H1 (cell line): ENCODE measurements around the gene ALK. TPM values are rescaled to one million over a fixed set of nuclear protein-coding genes. Genes with fewer than 3 reads are reported as not detected.

Source experiments
- CTCF ChIA-PET: fragments of 300-600 bp; sonication (Branson Sonifier 250); formaldehyde crosslinking; loops from one replicate; lab custom pipeline; 2021; ENCODE audit not compliant: partially characterized antibody; lab: Charles Lee
- POLR2A ChIA-PET: fragments of 300-600 bp; sonication (Branson Sonifier 250); formaldehyde crosslinking; loops from one replicate; lab custom pipeline; 2021; ENCODE audit warnings: inconsistent platforms; ENCODE audit not compliant: partially characterized antibody; lab: Charles Lee
- DNase-seq, 2 experiments: peaks; one replicate each; pipeline versions ENCODE4 v3.0.0 to v3.0.0-alpha.2; 2010 to 2022; ENCODE audit warnings: low spot score in 2 of 2, low read depth in 1 of 2, mixed read lengths in 1 of 2
- FAIRE-seq: peaks from 2 replicates; lab custom pipeline; 2011; peaks lifted over from hg19 to GRCh38; lab: Jason Lieb, UNC
- H2AFZ ChIP-seq: 2 replicates; pipeline ENCODE4 v1.8.1; 2012; ENCODE audit warnings: low read length, inconsistent platforms
- H2AK5ac ChIP-seq: 2 replicates; pipeline ENCODE4 v1.6.1; 2013; ENCODE audit warnings: low read depth, low read length
- H2BK120ac ChIP-seq: replicated peaks from 2 replicates; pipeline ENCODE3; 2013; ENCODE audit warnings: low read depth, low read length, inconsistent platforms
- H2BK12ac ChIP-seq: 2 replicates; pipeline ENCODE4 v1.6.1; 2013; ENCODE audit warnings: low read depth, low read length
- H2BK15ac ChIP-seq: 2 replicates; pipeline ENCODE4 v1.6.1; 2013; ENCODE audit warnings: low read length
- H2BK20ac ChIP-seq: 2 replicates; pipeline ENCODE4 v1.6.1; 2013; ENCODE audit warnings: low read length
- H2BK5ac ChIP-seq: 2 replicates; pipeline ENCODE4 v1.6.1; 2013; ENCODE audit warnings: low read depth, low read length
- H3K14ac ChIP-seq: 2 replicates; pipeline ENCODE4 v1.6.1; 2013; ENCODE audit warnings: inconsistent platforms; ENCODE audit not compliant: insufficient read length
- H3K18ac ChIP-seq: 2 replicates; pipeline ENCODE4 v1.6.1; 2013; ENCODE audit warnings: low read length; ENCODE audit errors: extremely low read depth
- H3K23ac ChIP-seq: 2 replicates; pipeline ENCODE4 v1.6.1; 2013; ENCODE audit warnings: inconsistent platforms; ENCODE audit not compliant: insufficient read length
- H3K23me2 ChIP-seq: 2 replicates; pipeline ENCODE4 v1.6.1; 2013; ENCODE audit warnings: low read depth, low read length
- H3K27ac ChIP-seq: 2 replicates; pipeline ENCODE4 v1.6.1; 2011; ENCODE audit warnings: low read depth, low read length, inconsistent platforms
- H3K27me3 ChIP-seq, 4 experiments: replicated peaks in 1 of 4; 1 replicate in 1 of 4; 2 replicates in 3 of 4; pipeline versions ENCODE4 v1.6.1 to v1.8.1; 2011 to 2013; ENCODE audit warnings: low read length in 3 of 4, mild to moderate bottlenecking in 3 of 4, inconsistent platforms in 2 of 4, mixed read lengths in 2 of 4, moderate library complexity in 1 of 4; ENCODE audit not compliant: control insufficient read depth in 3 of 4, insufficient read depth in 3 of 4; ENCODE audit errors: extremely low read depth in 1 of 4
- H3K36me3 ChIP-seq, 4 experiments: 2 replicates each; pipeline versions ENCODE4 v1.6.1 to v1.8.1; 2011 to 2013; ENCODE audit warnings: mild to moderate bottlenecking in 4 of 4, low read length in 3 of 4, moderate library complexity in 2 of 4, control low read depth in 1 of 4, inconsistent platforms in 1 of 4; ENCODE audit not compliant: insufficient read depth in 4 of 4, control insufficient read depth in 2 of 4
- H3K4ac ChIP-seq: replicated peaks from 2 replicates; pipeline ENCODE3; 2013; ENCODE audit warnings: low read length, low read depth, mixed read lengths, inconsistent platforms; ENCODE audit not compliant: insufficient read length
- H3K4me1 ChIP-seq, 4 experiments: replicated peaks in 1 of 4; 1 replicate in 1 of 4; 2 replicates in 3 of 4; pipeline versions ENCODE4 v1.6.1 to v1.8.1; 2011 to 2013; ENCODE audit warnings: low read length in 3 of 4, inconsistent platforms in 2 of 4, mixed read lengths in 1 of 4; ENCODE audit not compliant: insufficient read depth in 4 of 4, control insufficient read depth in 3 of 4
- H3K4me2 ChIP-seq, 2 experiments: 2 replicates each; pipeline versions ENCODE4 v1.6.1 to v1.8.1; 2011 to 2013; ENCODE audit warnings: low read depth in 2 of 2, low read length in 2 of 2, control low read depth in 1 of 2, inconsistent platforms in 1 of 2, mild to moderate bottlenecking in 1 of 2; ENCODE audit not compliant: insufficient read depth in 1 of 2
- H3K4me3 ChIP-seq, 4 experiments: fragments of 200-600, 300-600 bp in 1 of 4; sonication (generic), shearing (Covaris generic), sonication (Bioruptor Twin) in 1 of 4; 2 replicates each; pipeline versions ENCODE4 v1.5.1 to v1.8.1; 2011 to 2016; ENCODE audit warnings: low read length in 4 of 4, low read depth in 3 of 4, control low read depth in 2 of 4, inconsistent platforms in 2 of 4, mild to moderate bottlenecking in 2 of 4, mixed read lengths in 1 of 4, moderate library complexity in 1 of 4; ENCODE audit not compliant: insufficient read depth in 2 of 4; ENCODE audit errors: extremely low read depth in 1 of 4
- H3K56ac ChIP-seq: replicated peaks from 2 replicates; pipeline ENCODE3; 2013; ENCODE audit warnings: low read depth, mild to moderate bottlenecking, mixed read lengths, low read length, inconsistent platforms; ENCODE audit not compliant: insufficient read length
- H3K79me1 ChIP-seq: 2 replicates; pipeline ENCODE4 v1.6.1; 2013; ENCODE audit warnings: low read depth, low read length, control low read depth
- H3K79me2 ChIP-seq, 2 experiments: 2 replicates each; pipeline versions ENCODE4 v1.6.1 to v1.8.1; 2012 to 2013; ENCODE audit warnings: low read length in 2 of 2, mild to moderate bottlenecking in 2 of 2, inconsistent platforms in 1 of 2; ENCODE audit not compliant: insufficient read depth in 2 of 2, control insufficient read depth in 1 of 2
- H3K9ac ChIP-seq, 4 experiments: replicated peaks in 1 of 4; 1 replicate in 1 of 4; 2 replicates in 3 of 4; pipeline versions ENCODE4 v1.6.1 to v1.8.1; 2011 to 2013; ENCODE audit warnings: low read depth in 3 of 4, low read length in 3 of 4, control low read depth in 2 of 4, mild to moderate bottlenecking in 2 of 4, moderate library complexity in 2 of 4, inconsistent platforms in 1 of 4; ENCODE audit errors: extremely low read depth in 1 of 4
- H3K9me3 ChIP-seq, 2 experiments: 2 replicates each; pipeline versions ENCODE4 v1.6.1 to v1.8.1; 2012 to 2013; ENCODE audit warnings: mild to moderate bottlenecking in 2 of 2, moderate library complexity in 2 of 2, control low read depth in 1 of 2, inconsistent platforms in 1 of 2, low read depth in 1 of 2, low read length in 1 of 2, mixed read lengths in 1 of 2; ENCODE audit not compliant: insufficient read depth in 2 of 2
- H4K20me1 ChIP-seq, 2 experiments: replicated peaks in 1 of 2; 2 replicates each; pipeline versions ENCODE3 to v1.8.1; 2011 to 2013; ENCODE audit warnings: inconsistent platforms in 2 of 2, low read length in 2 of 2, mild to moderate bottlenecking in 1 of 2; ENCODE audit not compliant: insufficient read depth in 2 of 2, control insufficient read depth in 1 of 2
- H4K5ac ChIP-seq: 2 replicates; pipeline ENCODE4 v1.6.1; 2013; ENCODE audit warnings: low read length, low read depth, mixed read lengths, inconsistent platforms; ENCODE audit not compliant: insufficient read length
- H4K8ac ChIP-seq: 2 replicates; pipeline ENCODE4 v1.8.0; 2013; ENCODE audit warnings: mild to moderate bottlenecking, moderate library complexity, low read length, inconsistent platforms; ENCODE audit not compliant: insufficient read depth; ENCODE audit errors: extremely low read depth
- H4K91ac ChIP-seq: replicated peaks from 2 replicates; pipeline ENCODE3; 2013; ENCODE audit warnings: low read length, mixed read lengths, inconsistent platforms; ENCODE audit not compliant: insufficient read length
- CHD1 ChIP-seq: IDR thresholded peaks from 2 replicates; pipeline ENCODE4 v1.6.1; 2012; ENCODE audit warnings: low read depth, low read length, improper control_type of control experiment
- FOSL1 ChIP-seq: IDR thresholded peaks from 2 replicates; pipeline ENCODE4 v1.6.1; 2011; ENCODE audit warnings: mild to moderate bottlenecking, low read depth, low read length, moderate library complexity; ENCODE audit not compliant: insufficient read depth
- HDAC6 ChIP-seq: IDR thresholded peaks from one replicate; pipeline ENCODE4 v1.7.1; 2012; ENCODE audit warnings: low read depth, mild to moderate bottlenecking, inconsistent platforms, low read length, moderate library complexity
- JUN ChIP-seq: IDR thresholded peaks from 2 replicates; pipeline ENCODE4 v1.6.1; 2011; ENCODE audit warnings: low read depth, mild to moderate bottlenecking, improper control_type of control experiment, low read length
- KDM5A ChIP-seq: fragments of 200-600 bp; IDR thresholded peaks from 2 replicates; pipeline ENCODE4 v1.7.1; 2012; ENCODE audit warnings: mild to moderate bottlenecking, low read length, inconsistent platforms, mixed read lengths
- POLR2A ChIP-seq, 2 experiments: IDR thresholded peaks; 1 replicate in 1 of 2; 2 replicates in 1 of 2; pipeline ENCODE4 v1.6.1; 2011; ENCODE audit warnings: low read depth in 2 of 2, low read length in 2 of 2, mild to moderate bottlenecking in 2 of 2; ENCODE audit errors: control extremely low read depth in 1 of 2
- POU5F1 ChIP-seq: IDR thresholded peaks from 2 replicates; pipeline ENCODE4 v1.6.1; 2011; ENCODE audit warnings: low read depth, mild to moderate bottlenecking, low read length, moderate library complexity
- RFX5 ChIP-seq: IDR thresholded peaks from 2 replicates; pipeline ENCODE4 v1.6.1; 2011; ENCODE audit warnings: low read depth, low read length, improper control_type of control experiment, borderline replicate concordance
- RXRA ChIP-seq: IDR thresholded peaks from 2 replicates; pipeline ENCODE4 v1.6.1; 2011; ENCODE audit warnings: low read depth, mild to moderate bottlenecking, low read length, moderate library complexity; ENCODE audit not compliant: insufficient read depth
- SAP30 ChIP-seq: fragments of 300-600 bp; sonication (generic); IDR thresholded peaks from 2 replicates; pipeline ENCODE4 v1.7.1; 2012; ENCODE audit warnings: low read length, moderate library complexity, mild to moderate bottlenecking, inconsistent platforms; ENCODE audit not compliant: insufficient read depth, insufficient replicate concordance
- SIX5 ChIP-seq: IDR thresholded peaks from 2 replicates; pipeline ENCODE4 v1.6.1; 2011; ENCODE audit warnings: mild to moderate bottlenecking, low read depth, low read length
- TAF1 ChIP-seq: IDR thresholded peaks from 2 replicates; pipeline ENCODE4 v1.6.1; 2011; ENCODE audit warnings: mild to moderate bottlenecking, low read depth, low read length
- WGBS, 2 experiments: shearing (Covaris generic) in 1 of 2; methylation state at CpG; one replicate each; pipeline versions ENCODE4 v1.1.6 to v1.1.7; 2013 to 2015; ENCODE audit warnings: low lambda C conversion rate in 2 of 2, mixed read lengths in 2 of 2, inconsistent platforms in 1 of 2, low coverage in 1 of 2, missing lambda C conversion rate in 1 of 2; ENCODE audit not compliant: insufficient replicate concordance in 2 of 2, insufficient coverage in 1 of 2, insufficient read length in 1 of 2; ENCODE audit errors: extremely low coverage in 1 of 2, missing lambda C conversion rate in 1 of 2; 5-methylcytosine and 5-hydroxymethylcytosine counted together
- polyA plus RNA-seq, 7 experiments: library from polyadenylated mRNA; depleted of rRNA in 3 of 7; stranded (reverse) in 5 of 7; unstranded in 2 of 7; fragments of >200 nt in 5 of 7; fragments of 200-250 nt in 2 of 7; gene quantifications; 1 replicate in 5 of 7; 2 replicates in 1 of 7; 4 replicates in 1 of 7; pipeline versions ENCODE4 v1.2.1 to v1.2.3, GENCODE V29; 2011 to 2013; ENCODE audit warnings: missing spikeins in 2 of 7, mixed read lengths in 2 of 7
- total RNA-seq: library from RNA; stranded (reverse); fragmentation: NEBNext Ultra II Directional; extraction: Animal tissue kit (Norgen Biotek cat#: 25700); gene quantifications from 2 replicates; pipeline ENCODE4 v1.2.1, GENCODE V29; 2021
- TF ChIP-seq, protein P1 (sequence below): IDR thresholded peaks from 2 replicates; pipeline ENCODE4 v1.6.1; 2011; ENCODE audit warnings: low read depth, mild to moderate bottlenecking, low read length; ENCODE audit not compliant: insufficient read depth
- TF ChIP-seq, protein P2 (sequence below): IDR thresholded peaks from 2 replicates; pipeline ENCODE4 v1.6.1; 2011; ENCODE audit warnings: low read length, improper control_type of control experiment

ALK gene
- total and polyA plus RNA-seq, 2 of the 8 experiments (the other 6 are each of a cell fraction or from before 2014, with no cell fraction given), result 0.02 to 0.09 TPM

GRCh38 chr2:29762239-29762638 is 159.1 kb downstream of the ALK start:
- H2BK5ac ChIP-seq, result no peak overlapping the region
- H3K27ac ChIP-seq, result no peak overlapping the region
- H3K36me3 ChIP-seq, result no peaks in the 10 kb centered on the region
- no peak overlapping the region for H3K18ac ChIP-seq
- no peak overlapping the region for H4K91ac ChIP-seq
- H2BK120ac ChIP-seq, result no peak overlapping the region
- H3K56ac ChIP-seq, result no peak overlapping the region
- H3K23me2 ChIP-seq, result no peaks in the 10 kb centered on the region
- H3K4me3 ChIP-seq, result no peak overlapping the region
- no peak overlapping the region for H3K4me2 ChIP-seq
- no peak overlapping the region for H3K14ac ChIP-seq
- DNase-seq (no peak), FAIRE-seq (no peak)
- no peak overlapping the region for H2BK15ac ChIP-seq
- ChIA-PET CTCF (interaction anchor here (1.2 kb wide), 1 partner anchor 524 kb away, joined by 3 read pairs; no protein-coding TSS in a partner anchor), POLR2A (no interaction called here)
- no peak overlapping the region for H4K5ac ChIP-seq
- no peak overlapping the region for H3K4ac ChIP-seq
- H2BK12ac ChIP-seq, result no peak overlapping the region
- H3K4me1 ChIP-seq, result no peaks in the 10 kb centered on the region
- H3K9me3 ChIP-seq, result no peaks in the 10 kb centered on the region
- peaks cover 0 to 2% (median 0%) of the 10 kb centered on the region in 4 experiments; a peak in 3 of 7 replicates for H3K27me3 ChIP-seq
- H3K79me1 ChIP-seq, result no peaks in the 10 kb centered on the region
- H3K9ac ChIP-seq, result no peak overlapping the region
- no peak overlapping the region for H3K23ac ChIP-seq
- H4K20me1 ChIP-seq, result no peaks in the 10 kb centered on the region
- H3K79me2 ChIP-seq, result no peaks in the 10 kb centered on the region
- H2BK20ac ChIP-seq, result no peak overlapping the region
- H4K8ac ChIP-seq, result no peak overlapping the region
- no peak overlapping the region for H2AFZ ChIP-seq
- H2AK5ac ChIP-seq, result no peak overlapping the region
- 93% methylated on average over 5 of the region's 5 CpGs; no CpG with 5 or more reads in 1 of the 2 experiments for WGBS, 2 experiments
- no peak for TF ChIP-seq SAP30
- no peak for TF ChIP-seq TAF1
- TF ChIP-seq HDAC6, result no peak
- no peak for TF ChIP-seq SIX5
- TF ChIP-seq CHD1, result no peak
- TF ChIP-seq, protein P1, sequence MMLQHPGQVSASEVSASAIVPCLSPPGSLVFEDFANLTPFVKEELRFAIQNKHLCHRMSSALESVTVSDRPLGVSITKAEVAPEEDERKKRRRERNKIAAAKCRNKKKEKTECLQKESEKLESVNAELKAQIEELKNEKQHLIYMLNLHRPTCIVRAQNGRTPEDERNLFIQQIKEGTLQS, result no peak
- no peak for TF ChIP-seq KDM5A
- TF ChIP-seq RFX5, result no peak
- no peak for TF ChIP-seq JUN
- no peak for TF ChIP-seq POLR2A (IDR thresholded peaks at IDR 0.05; ENCODE audit: control extremely low read depth in 1 of 2, low read depth in 2 of 2, low read length in 2 of 2)
- no peak for TF ChIP-seq FOSL1
- TF ChIP-seq, protein P2, sequence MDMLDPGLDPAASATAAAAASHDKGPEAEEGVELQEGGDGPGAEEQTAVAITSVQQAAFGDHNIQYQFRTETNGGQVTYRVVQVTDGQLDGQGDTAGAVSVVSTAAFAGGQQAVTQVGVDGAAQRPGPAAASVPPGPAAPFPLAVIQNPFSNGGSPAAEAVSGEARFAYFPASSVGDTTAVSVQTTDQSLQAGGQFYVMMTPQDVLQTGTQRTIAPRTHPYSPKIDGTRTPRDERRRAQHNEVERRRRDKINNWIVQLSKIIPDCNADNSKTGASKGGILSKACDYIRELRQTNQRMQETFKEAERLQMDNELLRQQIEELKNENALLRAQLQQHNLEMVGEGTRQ, result no peak
- TF ChIP-seq RXRA, result no peak
- no peak for TF ChIP-seq POU5F1
